ENCODE measurements around the gene SPATA2. TPM values are rescaled to one million over a fixed set of nuclear protein-coding genes. Genes with fewer than 3 reads are reported as not detected.
A peak's percentile ranks its signal among the peaks of the same experiment; 100 is the strongest.
"Not testable (repeated sequence)": the region's sequence is repeated elsewhere in the genome, so short reads cannot be mapped to it uniquely, and the experiment has no call there.

The SPATA2 gene
- 8.2 and 8.3 TPM in 2 replicates for total RNA-seq (2014; rRNA removed; shearing (Covaris generic))

- Histone ChIP-seq H3K4me3 (peak within 1 kb of the TSS; percentile 95), H3K27ac (peak within 1 kb of the TSS; percentile 99), H3K27me3 (no peaks in the 10 kb centered on the region), H3K4me1 (peaks cover 4% of the 10 kb centered on the region), H3K36me3 (no peaks in the 10 kb centered on the region), H3K9me3 (replicated peaks) (no peaks in the 10 kb centered on the region)
- peak; percentile 100 for DNase-seq
These were observed at the start of gene SPATA2 for GRCh38 chr20:49915380-49916145. Gene SPATA2, minus strand, starts transcription at chr20:49915529. Its CDS starts 7,039 bp downstream, at chr20:49908490.

GRCh38 chr20:49961413-49961812, 46.1 kb upstream of the SPATA2 start:
- no peaks in the 10 kb centered on the region for H3K9me3 ChIP-seq (replicated peaks)
- H3K27ac ChIP-seq, result no peak overlapping the region
- peaks cover 13% of the 10 kb centered on the region for H3K36me3 ChIP-seq
- H3K4me3 ChIP-seq, result no peak overlapping the region
- DNase-seq, result no peak
- no peaks in the 10 kb centered on the region for H3K27me3 ChIP-seq
- no peaks in the 10 kb centered on the region for H3K4me1 ChIP-seq

- not testable (repeated sequence) for DNase-seq; H3K27me3 ChIP-seq; H3K4me3 ChIP-seq; H3K27ac ChIP-seq; H3K9me3 ChIP-seq (replicated peaks); H3K4me1 ChIP-seq
- H3K36me3 ChIP-seq, result peaks cover 52% of the 10 kb centered on the region
These were observed 42.0 kb upstream of the SPATA2 start for GRCh38 chr20:49957089-49957938.

- Histone ChIP-seq H3K27me3 (no peaks in the 10 kb centered on the region), H3K4me1 (no peaks in the 10 kb centered on the region), H3K36me3 (peaks cover 58% of the 10 kb centered on the region), H3K27ac (no peak overlapping the region), H3K9me3 (replicated peaks) (no peaks in the 10 kb centered on the region), H3K4me3 (no peak overlapping the region)
- no peak for DNase-seq
These were observed 41.4 kb upstream of the SPATA2 start for GRCh38 chr20:49956689-49957088.

GRCh38 chr20:49955830-49956396, 40.6 kb upstream of the SPATA2 start:
- H3K4me1 ChIP-seq; H3K27me3 ChIP-seq; H3K4me3 ChIP-seq; DNase-seq; H3K27ac ChIP-seq; H3K9me3 ChIP-seq (replicated peaks): not testable (repeated sequence)
- H3K36me3 ChIP-seq, result peaks cover 66% of the 10 kb centered on the region

GRCh38 chr20:49955167-49955566, 39.8 kb upstream of the SPATA2 start:
- Histone ChIP-seq H3K9me3 (replicated peaks) (no peaks in the 10 kb centered on the region), H3K4me3 (no peak overlapping the region), H3K36me3 (peaks cover 73% of the 10 kb centered on the region), H3K4me1 (no peaks in the 10 kb centered on the region), H3K27me3 (no peaks in the 10 kb centered on the region), H3K27ac (no peak overlapping the region)
- no peak for DNase-seq

GRCh38 chr20:49951151-49951550, 35.8 kb upstream of the SPATA2 start:
- no peak overlapping the region for H3K27ac ChIP-seq
- H3K9me3 ChIP-seq (replicated peaks), result no peaks in the 10 kb centered on the region
- H3K36me3 ChIP-seq, result peaks cover 95% of the 10 kb centered on the region
- no peak for DNase-seq
- H3K27me3 ChIP-seq, result no peaks in the 10 kb centered on the region
- no peak overlapping the region for H3K4me3 ChIP-seq
- H3K4me1 ChIP-seq, result no peaks in the 10 kb centered on the region

GRCh38 chr20:49948809-49949507, 33.6 kb upstream of the SPATA2 start:
- Histone ChIP-seq H3K4me3 (no peak overlapping the region), H3K9me3 (replicated peaks) (no peaks in the 10 kb centered on the region), H3K27me3 (no peaks in the 10 kb centered on the region), H3K27ac (no peak overlapping the region), H3K4me1 (no peaks in the 10 kb centered on the region), H3K36me3 (peaks cover 95% of the 10 kb centered on the region)
- DNase-seq, result no peak

GRCh38 chr20:49948178-49948577, 32.8 kb upstream of the SPATA2 start:
- Histone ChIP-seq H3K9me3 (replicated peaks) (no peaks in the 10 kb centered on the region), H3K36me3 (peaks cover 90% of the 10 kb centered on the region), H3K4me3 (no peak overlapping the region), H3K27me3 (no peaks in the 10 kb centered on the region), H3K27ac (no peak overlapping the region), H3K4me1 (no peaks in the 10 kb centered on the region)
- no peak for DNase-seq

GRCh38 chr20:49945701-49946477, 30.6 kb upstream of the SPATA2 start:
- no peaks in the 10 kb centered on the region for H3K4me1 ChIP-seq
- peaks cover 89% of the 10 kb centered on the region for H3K36me3 ChIP-seq
- H3K27ac ChIP-seq, result no peak overlapping the region
- H3K27me3 ChIP-seq, result no peaks in the 10 kb centered on the region
- H3K9me3 ChIP-seq (replicated peaks), result no peaks in the 10 kb centered on the region
- no peak for DNase-seq
- H3K4me3 ChIP-seq, result no peak overlapping the region

GRCh38 chr20:49945306-49945700, 30.0 kb upstream of the SPATA2 start:
- no peak for DNase-seq
- Histone ChIP-seq H3K36me3 (peaks cover 85% of the 10 kb centered on the region), H3K4me1 (no peaks in the 10 kb centered on the region)

GRCh38 chr20:49942942-49943341, 27.6 kb upstream of the SPATA2 start:
- Histone ChIP-seq H3K36me3 (peaks cover 73% of the 10 kb centered on the region), H3K27ac (no peak overlapping the region), H3K9me3 (replicated peaks) (no peaks in the 10 kb centered on the region), H3K4me3 (no peak overlapping the region), H3K4me1 (peaks cover 4% of the 10 kb centered on the region), H3K27me3 (no peaks in the 10 kb centered on the region)
- DNase-seq, result no peak

More at GRCh38 chr20:49945306-49945700, 30.0 kb upstream of the SPATA2 start:
- Histone ChIP-seq H3K27me3 (no peaks in the 10 kb centered on the region), H3K27ac (no peak overlapping the region), H3K9me3 (replicated peaks) (no peaks in the 10 kb centered on the region), H3K4me3 (no peak overlapping the region)

GRCh38 chr20:49942303-49942702, 27.0 kb upstream of the SPATA2 start:
- H3K4me3 ChIP-seq, result no peak overlapping the region
- peaks cover 70% of the 10 kb centered on the region for H3K36me3 ChIP-seq
- no peak for DNase-seq
- no peaks in the 10 kb centered on the region for H3K27me3 ChIP-seq
- peaks cover 11% of the 10 kb centered on the region for H3K4me1 ChIP-seq
- no peak overlapping the region for H3K27ac ChIP-seq
- no peaks in the 10 kb centered on the region for H3K9me3 ChIP-seq (replicated peaks)

- H3K36me3 ChIP-seq, result peaks cover 63% of the 10 kb centered on the region
- no peaks in the 10 kb centered on the region for H3K9me3 ChIP-seq (replicated peaks)
- no peak overlapping the region for H3K4me3 ChIP-seq
- DNase-seq, result no peak
- no peaks in the 10 kb centered on the region for H3K27me3 ChIP-seq
- peaks cover 13% of the 10 kb centered on the region for H3K4me1 ChIP-seq
- no peak overlapping the region for H3K27ac ChIP-seq
These were observed 26.1 kb upstream of the SPATA2 start for GRCh38 chr20:49941456-49941855.
